OCI-LY1 (cell line): ENCODE data around the gene RTF2.

Experiments
- CTCF ChIP-seq: fragments of 200-600 bp; sonication (generic), shearing (Covaris generic); IDR thresholded peaks from 2 replicates; pipeline ENCODE4 v1.5.1; 2017; ENCODE audit warnings: mild to moderate bottlenecking, antibody characterized with exemption, low read length, moderate library complexity, mixed read lengths
- EZH2 ChIP-seq: fragments of 200-600 bp; sonication (generic), shearing (Covaris generic); IDR thresholded peaks from 2 replicates; pipeline ENCODE4 v1.8.0; 2017; ENCODE audit warnings: borderline replicate concordance, mixed run types, mild to moderate bottlenecking, antibody characterized with exemption, low read length, moderate library complexity, mixed read lengths

- no peak for TF ChIP-seq CTCF
- TF ChIP-seq EZH2: no peak
Observed at GRCh38 chr20:56468316-56469076, at the start of gene RTF2.
